K562 (cell line): Measurements from ENCODE around the gene GAK. TPM values are rescaled to one million over a fixed set of nuclear protein-coding genes. Genes with fewer than 3 reads are reported as not detected.

Experiments used
- ATAC-seq: fragments of 200-7000 bp; cut with Tn5 transposase; 3 replicates; pipeline ENCODE4 v1.9.1; 2020; ENCODE audit warnings: moderate library complexity
- BruUV-seq: library from RNA; stranded (reverse); fragments of 400-500 nt; replicated peaks from 2 replicates; lab custom pipeline; 2021; lab: Mats Ljungman, UMichigan
- CTCF ChIA-PET: fragments of 300-600 bp; formaldehyde crosslinking; extraction: SDS; loops from one replicate; lab custom pipeline; 2021; ENCODE audit warnings: low intra/inter-chr PET ratio; lab: Yijun Ruan, JAX
- POLR2A ChIA-PET: fragments of 300-600, 350-650 bp; sonication (Branson Sonifier 250); formaldehyde crosslinking; extraction: SDS; loops from one replicate; lab custom pipeline; 2021; ENCODE audit warnings: antibody characterized with exemption, inconsistent platforms; lab: Yijun Ruan, JAX
- DNase-seq, 4 experiments: peaks; one replicate each; pipeline versions ENCODE4 v3.0.0 to v3.0.0-alpha.2; 2011 to 2018; ENCODE audit warnings: low spot score in 3 of 4, mixed read lengths in 3 of 4; ENCODE audit errors: extremely low read depth in 1 of 4
- FAIRE-seq: peaks from 2 replicates; lab custom pipeline; 2011; peaks lifted over from hg19 to GRCh38; lab: Jason Lieb, UNC
- H2AFZ ChIP-seq: 2 replicates; pipeline ENCODE4 v1.6.0; 2011; ENCODE audit warnings: low read depth, low read length, control low read depth, inconsistent platforms
- H3K27ac ChIP-seq: fragments of 200-600 bp; 3 replicates; pipeline ENCODE4 v1.8.0; 2011; ENCODE audit warnings: low read depth, mild to moderate bottlenecking, control low read depth, inconsistent platforms, low read length, moderate library complexity, mixed read lengths; ENCODE audit errors: extremely low read depth
- H3K27me3 ChIP-seq, 2 experiments: fragments of 300-600 bp in 1 of 2; 2 replicates in 1 of 2; 3 replicates in 1 of 2; pipeline versions ENCODE4 v1.6.0 to v1.8.0; 2011; ENCODE audit warnings: inconsistent platforms in 2 of 2, low read length in 2 of 2, mild to moderate bottlenecking in 1 of 2, mixed read lengths in 1 of 2, moderate library complexity in 1 of 2; ENCODE audit not compliant: control insufficient read depth in 2 of 2, insufficient read depth in 2 of 2
- H3K36me3 ChIP-seq: fragments of 300-600 bp; 3 replicates; pipeline ENCODE4 v1.8.0; 2011; ENCODE audit warnings: mild to moderate bottlenecking, low read length, inconsistent platforms; ENCODE audit not compliant: control insufficient read depth, insufficient read depth
- H3K4me1 ChIP-seq, 2 experiments: fragments of 200-600 bp in 1 of 2; replicated peaks in 1 of 2; 2 replicates in 1 of 2; 3 replicates in 1 of 2; pipeline versions ENCODE4 v1.5.1 to v1.8.0; 2011; ENCODE audit warnings: inconsistent platforms in 2 of 2, low read length in 2 of 2, mild to moderate bottlenecking in 1 of 2, mixed read lengths in 1 of 2, moderate library complexity in 1 of 2; ENCODE audit not compliant: control insufficient read depth in 2 of 2, insufficient read depth in 2 of 2
- H3K4me2 ChIP-seq: 2 replicates; pipeline ENCODE4 v1.6.1; 2011; ENCODE audit warnings: low read length, control low read depth, inconsistent platforms, mixed read lengths; ENCODE audit not compliant: insufficient read depth
- H3K4me3 ChIP-seq: fragments of 200-600 bp; sonication (generic), shearing (Covaris generic); 2 replicates; pipeline ENCODE4 v1.5.1; 2016; ENCODE audit warnings: control low read depth, inconsistent platforms
- H3K79me2 ChIP-seq: fragments of 200-600 bp; 3 replicates; pipeline ENCODE4 v1.8.0; 2011; ENCODE audit warnings: low read length, inconsistent platforms; ENCODE audit not compliant: control insufficient read depth, insufficient read depth
- H3K9ac ChIP-seq, 2 experiments: 2 replicates each; pipeline versions ENCODE4 v1.6.0 to v1.6.1; 2011; ENCODE audit warnings: low read depth in 2 of 2, low read length in 2 of 2, control low read depth in 1 of 2, inconsistent platforms in 1 of 2, mild to moderate bottlenecking in 1 of 2, mixed read lengths in 1 of 2; ENCODE audit not compliant: insufficient read depth in 1 of 2
- H3K9me1 ChIP-seq: one replicate; pipeline ENCODE4 v1.6.0; 2011; ENCODE audit warnings: inconsistent platforms, mild to moderate bottlenecking, low read length, moderate library complexity; ENCODE audit not compliant: control insufficient read depth, insufficient read depth
- H3K9me3 ChIP-seq: replicated peaks from 2 replicates; pipeline ENCODE4 v1.5.1; 2011; ENCODE audit warnings: low read depth, low read length, inconsistent platforms; ENCODE audit not compliant: control insufficient read depth, insufficient read depth
- H4K20me1 ChIP-seq: replicated peaks from 2 replicates; pipeline ENCODE4 v1.6.1; 2011; ENCODE audit warnings: low read length, inconsistent platforms, mixed read lengths; ENCODE audit not compliant: control insufficient read depth, insufficient read depth
- PBX2 ChIP-seq, 2 experiments: IDR thresholded peaks in 1 of 2; conservative IDR thresholded peaks in 1 of 2; 2 replicates each; pipeline ENCODE4 v1.6.1; 2016; ENCODE audit warnings: low read depth in 2 of 2, mild to moderate bottlenecking in 1 of 2, missing compliant biosample characterization in 1 of 2, missing genetic modification characterization in 1 of 2, moderate library complexity in 1 of 2
- POLR2G ChIP-seq: fragments of 200-400 bp; formaldehyde crosslinking; IDR thresholded peaks from 2 replicates; pipeline ENCODE4 v1.6.1; 2017; ENCODE audit warnings: low read depth, mild to moderate bottlenecking, antibody characterized with exemption, low read length, moderate library complexity
- SMAD1 ChIP-seq: fragments of 150-350 bp; IDR thresholded peaks from 2 replicates; pipeline ENCODE4 v1.6.1; 2014; ENCODE audit warnings: low read length, low read depth; ENCODE audit not compliant: partially characterized antibody
- WGBS: fragments of 100-300 bp; shearing (Covaris generic); methylation state at CpG from one replicate; pipeline ENCODE4 v1.1.6; 2016; ENCODE audit warnings: low coverage, mixed read lengths; ENCODE audit not compliant: insufficient coverage; ENCODE audit errors: missing lambda C conversion rate; 5-methylcytosine and 5-hydroxymethylcytosine counted together
- in situ Hi-C: fragments of 300-500 bp; cut with MboI; formaldehyde crosslinking; loops from 4 replicates; pipeline ENCODE4 v1.15.0; 2018; ENCODE audit warnings: inconsistent platforms, mixed read lengths
- intact Hi-C: fragments of 100-400 bp; cut with micrococcal nuclease; formaldehyde crosslinking; loops from 2 replicates; pipeline ENCODE4 v1.14.2; 2022
- polyA plus RNA-seq, 8 experiments: library from polyadenylated mRNA; depleted of rRNA in 4 of 8; stranded (reverse) in 5 of 8; unstranded in 3 of 8; fragments of >200 nt; fragmentation: Nextera tagmentation in 2 of 8; fragmentation: Illumina TruSeq in 1 of 8; extraction: Ambion mirVana in 2 of 8; extraction: Trizol in 1 of 8; gene quantifications; 2 replicates each; pipeline versions ENCODE4 v1.2.1 to v1.2.3, GENCODE V29; 2011 to 2014; ENCODE audit warnings: inconsistent platforms in 1 of 8, missing spikeins in 1 of 8
- total RNA-seq, 7 experiments: library from RNA; depleted of rRNA in 6 of 7; stranded (reverse); fragments of >200 nt in 6 of 7; fragmentation: Illumina TruSeq in 2 of 7; extraction: Trizol in 2 of 7; gene quantifications; 2 replicates each; pipeline versions ENCODE4 v1.2.1 to v1.2.3, GENCODE V29; 2011 to 2021; ENCODE audit warnings: low replicate concordance in 1 of 7

The GAK gene
- total and polyA plus RNA-seq, 9 of the 15 experiments (the other 6 are each of a cell fraction or from before 2014, with no cell fraction given), result 1.3 to 102 (median 16.2) TPM

- FAIRE-seq (no peak), ATAC-seq (no peak), DNase-seq (no peak)
- Histone ChIP-seq H3K4me2 (no peak overlapping the region), H3K9me3 (no peaks in the 10 kb centered on the region), H3K79me2 (no peaks in the 10 kb centered on the region), H4K20me1 (no peaks in the 10 kb centered on the region; the same call in 1 of the 2 replicates), H3K27me3 (no peaks in the 10 kb centered on the region), H3K4me1 (peaks cover 0 to 38% of the 10 kb centered on the region in 2 experiments; a peak in 2 of 5 replicates), H3K27ac (no peak overlapping the region), H3K4me3 (no peak overlapping the region), H2AFZ (no peak overlapping the region), H3K9me1 (no peaks in the 10 kb centered on the region), H3K36me3 (peaks cover 74% of the 10 kb centered on the region; the same call in 1 of the 3 replicates), H3K9ac (no peak overlapping the region; a peak in 1 of 4 replicates)
- POLR2A ChIA-PET, result interaction anchor here (0.6 to 1.2 kb wide), 2 partner anchors 14 to 353 kb away, joined by 4 read pairs; no protein-coding TSS in a partner anchor
- in situ Hi-C loops, result no loop called here
- no peak for TF ChIP-seq SMAD1
- no peak for TF ChIP-seq PBX2 (CRISPR knock-in tag; IDR thresholded peaks at IDR 0.05; ENCODE audit: low read depth)
- no peak for TF ChIP-seq PBX2 (tag; conservative IDR thresholded peaks at IDR 0.05; ENCODE audit: low read depth)
- 0 out of 2 replicates have a peak, but pooled peaks have one; percentile 16 for TF ChIP-seq POLR2G
- intact Hi-C loops, result no loop called here
- 97% methylated on average over 20 of the region's 20 CpGs for WGBS
- CTCF ChIA-PET, result no interaction called here
- no TSS peak for BruUV-seq
Observed at GRCh38 chr4:896630-897029, 35.5 kb downstream of the GAK start.
